Measurements from ENCODE around the gene OR52K2.
"Not testable (repeated sequence)": the region's sequence is repeated elsewhere in the genome, so short reads cannot be mapped to it uniquely, and the experiment has no call there.

OR52K2 gene

DNA sequence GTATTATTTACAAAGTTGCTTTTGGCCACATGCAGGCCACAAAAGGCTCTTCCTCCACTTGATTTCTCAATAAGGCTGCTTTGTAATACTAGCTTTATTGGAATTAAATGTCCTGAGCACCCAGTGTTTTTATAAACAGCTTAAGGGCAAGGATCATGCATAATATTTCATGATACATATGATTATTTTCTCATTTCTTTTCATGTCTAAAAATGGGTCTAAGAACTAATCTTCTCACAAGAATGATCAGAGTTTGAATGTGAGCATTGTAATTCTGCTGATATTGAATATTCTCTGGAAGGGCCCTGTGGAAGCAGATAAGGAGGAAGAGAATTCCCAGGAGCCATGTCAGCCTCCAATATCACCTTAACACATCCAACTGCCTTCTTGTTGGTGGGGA is at the start of gene OR52K2:
Gene OR52K2 (plus strand): TSS at position 301 of the 400 bp plus-strand sequence. CDS start 45 bp downstream, at position 346.
- DNase-seq = no peak

DNA sequence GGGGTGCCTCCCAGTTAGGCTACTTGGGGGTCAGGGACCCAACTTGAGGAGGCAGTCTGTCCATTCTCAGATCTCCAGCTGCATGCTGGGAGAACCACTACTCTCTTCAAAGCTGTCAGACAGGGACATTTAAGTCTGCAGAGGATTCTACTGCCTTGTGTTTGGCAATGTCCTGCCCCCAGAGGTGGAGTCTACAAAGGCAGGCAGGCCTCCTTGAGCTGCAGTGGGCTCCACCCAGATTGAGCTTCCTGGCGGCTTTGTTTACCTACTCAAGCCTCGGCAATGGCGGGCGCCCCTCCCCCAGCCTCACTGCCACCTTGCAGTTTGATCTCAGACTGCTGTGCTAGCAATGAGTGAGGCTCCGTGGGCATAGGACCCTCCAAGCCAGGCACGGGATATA is 42.9 kb upstream of the OR52K2 start:
- DNase-seq = not testable (repeated sequence)

DNA sequence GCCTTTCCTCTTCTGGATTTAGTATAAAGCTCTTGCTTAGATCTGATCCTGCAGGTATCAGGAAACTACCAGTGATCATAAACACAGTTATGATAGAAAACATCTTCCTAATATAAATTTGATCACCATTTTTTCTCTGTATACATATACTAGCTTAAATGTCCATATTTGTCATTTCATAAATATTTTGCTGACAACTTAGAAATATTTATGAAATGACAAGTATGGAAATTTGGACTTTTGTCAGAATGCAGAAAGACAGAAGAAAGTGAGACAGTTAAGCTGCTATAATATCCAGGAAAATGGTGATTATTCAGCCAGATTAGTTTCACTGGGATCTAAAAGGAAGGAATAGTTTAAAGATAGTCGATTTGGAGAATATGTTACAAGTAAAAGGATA is 32.8 kb upstream of the OR52K2 start:
- DNase-seq = no peak

DNA sequence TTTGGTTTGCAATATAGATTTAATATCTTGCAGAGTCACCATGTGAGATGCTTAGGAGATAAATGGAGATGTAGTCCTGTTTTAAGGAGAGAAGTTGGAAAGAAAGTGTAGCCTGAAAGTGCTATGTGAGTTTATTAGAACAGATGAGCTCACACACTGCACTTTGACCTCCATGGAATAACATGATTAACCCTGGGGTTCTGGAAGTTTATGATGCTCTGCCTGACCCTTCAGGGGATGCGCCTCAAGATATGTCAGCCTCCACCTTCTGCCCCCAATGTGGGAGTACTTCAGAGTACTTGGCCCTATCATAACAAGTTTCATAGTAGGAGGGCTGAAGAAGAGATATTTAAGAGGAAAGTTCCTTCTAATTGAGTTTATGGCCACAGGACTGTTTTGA is 32.3 kb upstream of the OR52K2 start:
- DNase-seq = no peak

DNA sequence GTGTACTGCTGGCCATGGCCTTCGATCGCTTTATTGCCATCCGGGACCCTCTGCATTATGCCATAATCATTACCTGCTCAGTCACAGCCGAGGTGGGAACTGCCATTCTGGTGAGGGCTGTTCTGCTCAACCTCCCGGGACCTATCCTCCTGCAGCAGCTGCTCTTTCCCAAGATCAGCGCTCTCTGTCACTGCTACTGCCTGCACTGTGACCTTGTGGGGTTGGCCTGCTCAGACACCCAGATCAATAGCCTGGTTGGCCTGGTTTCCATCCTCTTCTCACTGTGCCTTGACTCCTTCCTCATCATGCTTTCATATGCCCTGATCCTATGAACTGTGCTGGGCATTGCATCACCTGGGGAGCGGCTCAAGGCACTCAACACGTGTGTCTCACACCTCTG is 30.7 kb upstream of the OR52K2 start:
- DNase-seq = no peak

DNA sequence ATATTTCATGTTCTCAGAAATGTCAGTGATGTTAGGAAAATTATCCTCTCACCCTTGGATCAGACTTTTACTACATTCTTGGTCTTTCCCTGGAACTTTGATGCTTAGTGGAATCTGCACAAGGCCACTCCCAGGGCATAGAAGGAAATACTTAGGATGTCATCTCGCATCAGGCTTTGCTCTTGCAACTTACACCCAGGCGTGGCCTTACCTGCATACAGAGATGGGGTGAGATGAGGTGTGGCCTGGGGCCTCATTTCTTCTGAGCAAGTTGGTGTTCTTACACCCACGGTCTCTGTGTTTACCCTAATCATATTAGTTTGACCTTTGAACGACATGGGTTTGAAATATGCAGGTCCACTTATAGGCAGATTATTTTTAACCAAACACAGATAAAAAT is 19.0 kb upstream of the OR52K2 start:
- DNase-seq = no peak

DNA sequence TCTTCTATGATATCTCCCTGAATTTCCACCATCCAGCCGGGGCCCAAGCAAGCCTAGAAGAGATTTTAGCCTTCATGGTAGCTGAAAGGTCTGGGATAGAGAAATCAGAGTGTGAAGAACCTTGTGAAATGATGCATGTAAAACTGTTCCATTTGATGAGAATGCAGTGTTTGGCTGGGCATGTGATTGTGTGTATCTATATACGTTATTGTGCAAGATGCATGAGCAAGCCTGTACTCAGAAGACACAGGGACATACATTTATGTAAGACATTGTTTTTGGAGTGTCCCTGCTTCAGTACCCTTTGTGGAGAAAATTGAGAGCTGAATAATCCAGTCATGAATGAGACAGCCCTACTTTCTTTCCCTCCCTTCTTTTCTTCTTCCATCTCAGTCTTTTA is 15.2 kb upstream of the OR52K2 start:
- peak; percentile 86 for DNase-seq

DNA sequence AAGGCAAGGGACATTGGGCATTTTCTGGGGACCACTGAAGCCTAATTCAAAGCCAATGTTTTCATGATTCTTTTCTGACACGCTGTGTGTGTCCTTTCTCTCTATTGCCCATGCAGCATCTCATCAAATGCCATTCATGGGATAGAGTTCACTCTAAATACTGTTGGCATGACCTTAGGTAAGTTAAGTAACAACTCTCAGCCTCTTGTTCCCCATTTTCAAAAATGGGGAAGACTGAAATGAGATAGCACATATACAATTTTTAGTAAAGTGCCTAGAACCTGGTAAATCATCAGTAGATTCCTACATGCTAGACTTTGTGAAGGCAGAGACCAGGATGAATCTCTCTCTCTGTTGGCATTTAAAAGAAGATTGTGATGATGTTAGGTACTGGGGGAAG is 12.7 kb upstream of the OR52K2 start:
- DNase-seq = peak; percentile 46

DNA sequence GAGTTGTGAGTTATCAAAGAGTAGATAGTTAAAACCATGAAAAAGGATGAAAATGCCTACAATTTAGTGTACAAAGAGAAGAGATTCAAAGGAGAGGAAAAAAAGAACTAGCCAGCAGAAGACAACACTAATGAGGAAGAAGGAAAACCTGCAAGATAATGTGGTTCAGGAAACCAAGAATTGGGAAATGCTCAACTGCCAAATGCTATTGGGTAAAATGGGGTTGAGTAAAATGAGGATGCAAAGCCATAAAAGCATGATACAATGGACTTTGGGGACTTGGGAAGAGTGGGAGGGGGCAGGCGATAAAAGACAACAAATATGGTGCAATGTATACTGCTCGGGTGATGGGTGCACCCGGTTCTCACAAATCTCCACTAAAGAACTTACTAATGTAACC is 7.6 kb upstream of the OR52K2 start:
- DNase-seq = peak; percentile 83

DNA sequence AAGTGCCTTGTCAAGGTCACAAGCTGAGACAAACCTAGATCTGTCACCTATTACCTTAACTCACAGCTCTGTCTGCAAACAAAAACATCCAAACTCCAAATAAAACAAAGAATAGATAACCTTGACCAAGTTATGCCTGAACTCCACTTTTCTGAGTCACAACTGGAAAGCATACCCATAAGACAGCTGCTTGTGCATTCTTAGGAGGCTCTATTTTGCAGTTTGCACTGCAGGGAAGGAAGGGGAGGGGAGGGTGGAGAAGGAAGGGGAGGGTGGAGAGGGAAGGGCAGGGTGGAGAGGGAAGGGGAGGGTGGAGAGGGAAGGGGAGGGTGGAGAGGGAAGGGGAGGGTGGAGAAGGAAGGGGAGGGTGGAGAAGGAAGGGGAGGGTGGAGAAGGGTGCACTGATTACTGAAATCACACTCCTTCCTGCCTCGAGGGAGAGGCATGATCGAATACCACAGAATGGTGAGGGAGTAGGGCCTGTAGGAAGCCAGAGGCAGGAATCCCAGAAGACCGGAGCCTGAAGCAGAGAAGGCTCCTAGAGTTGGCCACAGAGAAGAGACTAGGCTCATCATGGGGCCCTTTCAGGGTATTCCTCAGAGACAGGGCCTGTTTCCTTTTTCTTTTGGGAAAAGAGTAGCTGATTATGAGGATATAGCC is 5.7 kb upstream of the OR52K2 start:
- no peak for DNase-seq

DNA sequence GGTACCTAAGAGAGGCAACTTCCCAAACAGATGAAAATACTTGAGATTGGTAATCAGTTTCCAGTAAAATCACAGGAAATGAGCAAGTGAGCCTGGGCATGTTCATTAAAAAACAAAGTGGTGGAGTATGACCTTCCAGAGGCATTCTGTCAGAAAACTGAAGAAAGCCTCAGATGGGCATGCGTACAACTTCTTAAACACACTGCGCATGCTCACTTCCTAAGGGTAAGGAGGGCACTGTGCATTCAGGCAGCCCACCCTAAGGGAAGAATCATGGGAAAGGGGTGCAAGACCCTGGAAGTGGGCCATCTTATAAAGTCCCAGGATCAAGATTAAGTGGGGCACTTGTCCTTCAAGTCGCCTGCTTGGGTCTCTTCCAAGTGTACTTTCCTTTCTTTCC is 4.0 kb downstream of the OR52K2 start:
- DNase-seq = no peak

DNA sequence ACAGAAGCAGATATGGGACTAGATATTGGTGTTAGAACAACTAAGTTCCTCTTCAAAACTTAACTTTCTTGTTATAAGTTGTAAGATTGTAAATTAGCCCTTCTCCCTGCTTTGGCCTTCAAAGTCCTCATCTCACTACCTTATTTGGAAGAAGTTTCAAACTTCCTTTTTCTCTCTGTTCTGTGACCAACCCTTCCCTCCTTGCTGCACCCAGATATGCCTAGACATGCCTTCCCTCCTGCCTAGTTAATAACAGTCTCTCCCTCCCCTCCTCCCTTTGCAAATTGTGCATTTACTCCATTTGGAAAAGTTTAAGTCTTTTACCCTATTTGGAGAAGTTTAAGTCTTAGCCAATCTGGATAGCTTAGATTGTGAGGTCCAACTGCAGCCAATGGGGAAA is 4.9 kb downstream of the OR52K2 start:
- peak; percentile 17 for DNase-seq

DNA sequence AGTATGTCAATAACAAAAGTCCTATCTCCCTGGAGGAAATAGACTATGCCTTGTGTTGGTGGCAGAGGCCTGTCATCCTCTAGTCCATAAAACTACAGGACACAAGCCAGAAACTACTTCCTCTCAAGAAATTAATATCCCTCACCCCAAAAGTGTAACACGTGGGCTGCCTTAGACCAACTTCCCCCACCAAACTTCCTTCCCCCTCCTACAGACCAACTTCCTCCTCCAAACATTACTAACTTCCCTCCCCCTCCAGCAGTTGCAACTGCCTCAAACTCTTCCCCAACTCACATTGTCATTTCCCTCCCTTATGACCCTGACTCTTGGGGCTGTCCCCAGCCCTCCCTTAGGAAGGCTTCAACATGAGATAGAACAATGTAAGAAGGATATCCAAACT is 6.3 kb downstream of the OR52K2 start:
- peak; percentile 95 for DNase-seq

DNA sequence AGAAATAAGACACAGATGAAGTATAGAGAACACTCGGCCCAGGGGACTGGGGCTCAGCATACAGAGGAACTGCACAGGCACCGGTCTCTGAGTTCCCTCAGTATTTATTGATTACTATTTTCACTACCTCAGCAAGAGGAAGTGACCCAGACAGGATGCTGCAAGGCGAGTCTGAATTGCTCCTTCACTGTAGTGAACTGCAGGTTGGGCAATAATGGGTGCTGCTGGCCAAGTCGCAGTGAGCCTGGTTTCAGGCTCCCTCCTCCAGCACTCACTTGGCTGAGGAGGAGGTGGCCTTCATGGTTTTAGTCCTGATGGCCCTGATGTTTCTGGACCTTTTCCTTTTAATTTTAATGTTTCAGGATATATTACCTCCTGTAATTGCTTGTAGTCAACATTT is 10.4 kb downstream of the OR52K2 start:
- DNase-seq = peak; percentile 85

DNA sequence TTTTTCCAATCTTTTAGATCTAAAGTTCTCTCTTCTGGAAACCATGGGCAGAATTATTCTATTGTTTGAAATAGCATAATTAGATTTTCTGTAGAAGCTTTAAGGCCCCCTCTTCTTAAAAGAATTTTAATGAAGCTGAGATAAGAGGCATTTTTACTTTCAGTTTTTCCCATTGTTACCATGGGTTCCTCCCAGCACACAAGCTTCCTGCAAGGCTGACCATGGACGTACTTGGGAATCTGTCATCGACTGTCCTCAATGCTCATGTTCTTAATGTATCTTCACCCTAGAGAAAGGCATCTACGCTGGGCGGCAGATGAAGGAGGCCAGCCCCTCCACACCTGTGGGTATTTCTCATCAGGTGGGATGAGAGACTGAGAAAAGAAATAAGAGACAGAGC is 11.1 kb downstream of the OR52K2 start:
- DNase-seq = no peak

DNA sequence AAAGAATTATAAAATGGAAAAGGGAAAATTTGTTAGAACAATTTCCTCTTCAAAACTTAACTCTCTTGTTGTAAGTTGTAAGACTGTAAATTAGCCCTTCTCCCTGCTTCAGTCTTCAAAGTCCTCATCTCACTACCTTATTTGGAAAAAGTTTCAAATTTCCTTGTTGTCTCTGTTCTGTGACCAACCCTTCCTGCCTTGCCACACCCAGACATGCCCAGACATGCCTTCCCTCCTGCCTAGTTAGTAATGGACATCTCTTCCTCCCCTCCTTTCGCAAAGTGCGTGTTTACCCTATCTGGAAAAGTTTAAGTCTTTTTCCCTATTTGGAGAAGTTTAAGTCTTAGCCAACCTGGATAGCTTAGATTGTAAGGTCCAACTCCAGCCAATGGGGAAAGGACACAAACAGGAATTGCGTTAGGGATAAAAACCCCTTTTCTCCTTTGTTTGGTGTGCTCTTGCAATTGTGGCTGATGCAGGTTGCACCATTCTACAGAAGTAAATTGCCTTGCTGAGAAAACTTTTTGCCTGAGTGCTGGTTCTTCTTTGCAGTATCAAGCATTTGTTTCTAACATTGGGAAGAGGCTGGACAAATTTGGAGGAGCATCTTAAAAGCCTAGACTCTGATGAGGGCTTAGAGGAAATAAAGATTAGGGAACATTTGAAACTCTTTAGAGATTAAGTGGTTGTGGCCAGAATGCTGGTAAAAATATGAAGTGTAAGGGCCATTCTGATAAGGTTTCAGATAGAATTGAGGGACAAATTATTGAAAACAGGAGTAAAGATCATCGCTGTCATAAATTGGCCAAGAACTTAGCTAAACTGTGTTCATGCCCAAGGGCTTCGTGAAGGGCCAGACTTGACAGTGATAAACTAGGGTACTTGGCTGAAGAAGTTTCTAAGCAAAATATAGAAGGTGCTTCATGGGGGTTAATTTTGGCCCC is 15.4 kb downstream of the OR52K2 start:
- no peak for DNase-seq

DNA sequence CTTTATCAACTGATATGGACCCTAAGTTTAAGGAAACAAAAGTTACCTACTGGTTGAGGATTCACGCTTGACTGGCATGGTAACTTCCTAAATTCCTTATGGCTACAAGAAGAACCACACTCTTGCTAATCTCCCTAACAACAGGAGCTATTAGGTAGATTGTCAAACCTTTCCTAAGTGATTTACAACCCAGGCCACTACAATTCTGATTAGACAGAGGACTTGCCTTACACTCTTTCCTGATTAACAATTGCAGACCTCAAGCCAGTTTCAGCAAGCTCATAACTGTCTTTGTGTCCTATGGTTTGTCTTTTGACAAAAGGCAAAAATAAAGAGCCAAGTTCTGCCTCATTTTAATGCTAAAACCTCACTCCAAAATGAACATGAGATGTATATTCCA is 16.3 kb downstream of the OR52K2 start:
- no peak for DNase-seq

DNA sequence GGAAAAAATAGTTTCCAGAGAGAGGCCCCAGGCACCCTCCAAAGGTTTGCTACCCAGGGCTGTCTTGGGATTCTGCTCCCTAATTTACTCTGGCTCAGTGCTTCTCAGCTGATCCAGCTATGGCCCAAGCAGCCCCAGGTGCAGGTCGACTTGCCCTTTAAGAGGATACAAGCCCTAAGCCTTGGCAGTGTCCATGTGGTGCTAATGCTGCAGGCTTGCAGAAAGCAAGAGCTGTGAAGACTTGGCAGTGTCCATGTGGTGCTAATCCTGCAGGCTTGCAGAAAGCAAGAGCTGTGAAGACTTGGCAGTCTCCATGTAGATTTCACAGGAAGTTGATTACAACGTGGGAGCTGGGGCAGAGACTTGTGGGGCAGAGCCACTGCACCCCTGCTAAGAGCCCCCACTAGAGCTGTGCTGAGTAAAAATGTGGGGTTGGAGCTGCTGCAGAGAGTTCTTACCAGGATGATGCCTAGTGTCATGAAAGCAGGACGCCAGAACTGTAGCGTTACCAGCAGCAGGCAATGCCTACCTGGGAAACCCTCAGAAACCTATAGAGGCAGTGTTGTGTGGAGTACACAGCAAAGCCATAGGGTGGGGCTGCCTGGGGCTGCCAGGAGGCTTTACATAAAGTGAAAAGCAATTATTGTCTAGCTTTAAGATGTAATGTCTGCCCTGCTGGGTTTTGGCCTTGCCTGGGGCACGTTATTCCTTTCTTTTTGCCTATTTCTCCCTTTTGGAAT is 17.2 kb downstream of the OR52K2 start:
- DNase-seq = no peak

DNA sequence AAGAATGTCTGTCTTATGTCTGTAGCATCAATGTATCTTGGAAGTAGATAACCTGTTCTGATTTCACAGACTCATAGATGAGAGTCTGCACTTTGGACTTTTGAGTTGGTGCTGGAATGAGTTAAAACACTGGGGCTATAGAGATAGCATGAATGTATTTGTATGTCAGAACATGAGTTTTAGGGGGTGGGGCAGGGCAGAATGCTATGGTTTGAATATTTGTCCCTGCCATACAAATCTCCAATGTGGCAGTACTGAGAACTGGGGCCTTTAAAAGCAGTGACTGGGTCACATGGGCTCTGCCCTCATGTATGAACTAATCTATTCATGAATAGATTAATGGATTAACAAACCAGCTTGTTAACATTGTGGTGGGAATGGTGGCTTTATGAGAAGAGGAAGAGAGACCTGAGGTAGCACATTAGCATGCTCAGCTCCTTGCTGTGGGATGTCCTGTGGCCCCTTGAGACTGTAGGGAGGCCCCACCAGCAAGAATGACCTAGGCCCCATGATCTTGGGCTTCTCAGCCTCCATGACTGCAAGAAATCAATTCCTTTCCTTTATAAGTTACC is 17.9 kb downstream of the OR52K2 start:
- DNase-seq = no peak

DNA sequence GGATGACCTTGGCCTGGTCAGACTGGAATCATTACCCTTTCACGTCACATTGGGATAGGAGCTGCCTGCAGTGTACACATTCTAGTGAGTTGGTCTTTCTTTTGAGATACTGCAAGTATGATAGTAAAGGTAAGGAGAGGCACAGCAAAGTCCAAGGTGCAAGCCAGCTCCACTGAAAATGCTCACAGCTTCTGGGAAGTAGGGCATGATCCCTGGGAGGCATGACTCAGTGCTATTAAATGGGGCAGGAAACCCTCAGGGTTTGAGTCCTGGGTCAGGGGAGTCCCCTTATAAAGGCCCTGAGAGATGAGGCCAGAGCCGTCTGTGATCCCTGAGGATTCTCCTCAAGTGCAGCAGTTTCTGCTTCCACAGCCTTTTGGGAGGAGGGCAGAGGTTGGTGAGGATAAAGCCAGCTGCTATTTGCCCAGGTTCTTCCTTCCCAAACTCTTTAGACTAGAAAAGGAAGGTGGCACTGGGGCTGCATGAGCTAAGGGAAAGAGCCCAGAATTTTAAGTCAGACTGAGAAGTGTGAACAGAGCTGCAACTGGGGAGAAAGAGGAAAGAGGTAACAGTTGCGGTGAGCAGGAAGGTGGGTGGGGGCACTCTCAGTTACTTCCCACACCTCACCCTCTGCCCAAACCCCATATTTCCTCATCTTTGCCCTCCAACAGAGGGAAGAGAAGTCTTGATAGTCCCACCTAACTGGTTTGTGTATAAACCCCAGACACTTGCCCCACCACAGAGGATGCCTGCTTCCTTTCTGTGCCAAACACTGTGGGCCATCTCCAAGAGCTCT is 18.9 kb downstream of the OR52K2 start:
- DNase-seq = peak; percentile 61

DNA sequence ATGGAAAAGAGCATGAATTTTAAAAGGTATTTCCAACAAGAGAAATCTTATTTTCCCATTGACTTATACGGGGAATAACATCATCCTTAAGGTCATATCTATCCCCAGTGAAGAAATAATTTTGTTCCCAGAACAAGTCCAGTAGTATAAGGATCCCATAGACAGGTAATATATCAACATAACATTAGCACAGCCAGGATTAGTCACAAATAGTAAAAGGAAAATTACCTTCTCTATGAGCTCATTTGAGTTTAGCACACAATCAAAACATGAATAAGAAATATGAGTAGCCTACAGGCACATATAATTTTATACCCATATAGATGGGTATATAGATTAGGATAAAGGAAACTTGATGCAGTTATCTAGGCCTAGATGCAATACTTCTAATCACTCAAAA is 30.5 kb downstream of the OR52K2 start:
- no peak for DNase-seq

DNA sequence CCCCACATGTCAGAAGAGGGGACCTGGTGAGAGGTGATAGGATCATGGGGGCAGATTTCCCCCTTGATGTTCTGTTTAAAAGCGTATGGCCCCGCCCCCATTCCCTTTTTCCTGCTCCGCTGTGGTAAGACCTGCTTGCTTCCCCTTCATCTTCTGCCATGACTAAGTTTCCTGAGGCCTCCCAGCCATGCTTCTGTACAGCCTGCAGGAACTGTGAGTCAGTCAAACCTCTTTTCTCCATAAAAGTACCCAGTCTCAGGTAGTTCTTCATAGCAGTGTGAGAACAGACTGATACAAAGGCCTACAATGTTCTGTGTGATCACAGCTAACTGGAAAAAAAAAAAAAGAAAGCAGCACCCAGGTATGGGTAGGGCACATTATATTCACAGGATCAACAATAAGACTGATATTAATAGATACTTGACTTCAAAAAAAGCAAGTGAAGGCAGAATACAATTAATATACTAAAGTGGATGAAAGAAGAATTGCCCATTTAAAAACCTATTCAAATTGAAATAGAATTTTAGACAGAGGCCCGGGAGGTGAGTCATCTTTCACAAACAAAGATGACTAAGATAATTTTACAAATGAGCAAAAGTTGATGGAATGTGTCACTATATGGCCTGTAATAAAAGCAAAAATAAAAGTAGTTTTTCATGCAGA is 31.6 kb downstream of the OR52K2 start:
- peak; percentile 61 for DNase-seq
